Measurements from ENCODE around the gene MANEAL.
"Not testable (repeated sequence)": the region's sequence is repeated elsewhere in the genome, so short reads cannot be mapped to it uniquely, and the experiment has no call there.

The MANEAL gene

GRCh38 chr1:37764414-37764825 lies 29.2 kb upstream of the MANEAL start:
- H3K4me3 ChIP-seq (ENCODE audit: low read depth, low read length): no peak overlapping the region
- no peak for TF ChIP-seq CTCF (IDR thresholded peaks at IDR 0.05; ENCODE audit: low read depth, low read length, missing control alignments)
- no peak for DNase-seq (ENCODE audit: low read depth)

- H3K4me3 ChIP-seq (ENCODE audit: low read depth, low read length): no peak within 1 kb of the TSS
- no peak for DNase-seq (ENCODE audit: low read depth)
Observed at GRCh38 chr1:37764888-37765441, 28.7 kb upstream of the MANEAL start, which contains the start of gene EPHA10. TSS of gene EPHA10 (minus strand) at chr1:37765120. CDS start at chr1:37765066, 54 bp downstream.

GRCh38 chr1:37765916-37766664 lies 27.6 kb upstream of the MANEAL start:
- no peak for DNase-seq (ENCODE audit: low read depth)
- peak; percentile 18 for TF ChIP-seq CTCF (IDR thresholded peaks at IDR 0.05; ENCODE audit: low read depth, low read length, missing control alignments)
- H3K4me3 ChIP-seq (ENCODE audit: low read depth, low read length): no peak overlapping the region

More at GRCh38 chr1:37764888-37765441, 28.7 kb upstream of the MANEAL start, which contains the start of gene EPHA10:
- no peak for TF ChIP-seq CTCF (IDR thresholded peaks at IDR 0.05; ENCODE audit: low read depth, low read length, missing control alignments)

- no peak overlapping the region for H3K4me3 ChIP-seq (ENCODE audit: low read depth, low read length)
- TF ChIP-seq CTCF (IDR thresholded peaks at IDR 0.05; ENCODE audit: low read depth, low read length, missing control alignments): no peak
- DNase-seq (ENCODE audit: low read depth): no peak
Observed at GRCh38 chr1:37767488-37767887, 26.2 kb upstream of the MANEAL start.

- DNase-seq (ENCODE audit: low read depth); H3K4me3 ChIP-seq (ENCODE audit: low read depth, low read length): not testable (repeated sequence)
Observed at GRCh38 chr1:37771440-37771839, 22.2 kb upstream of the MANEAL start.

- no peak for DNase-seq (ENCODE audit: low read depth)
- TF ChIP-seq CTCF (IDR thresholded peaks at IDR 0.05; ENCODE audit: low read depth, low read length, missing control alignments): no peak
- no peak overlapping the region for H3K4me3 ChIP-seq (ENCODE audit: low read depth, low read length)
Observed at GRCh38 chr1:37776946-37777516, 16.6 kb upstream of the MANEAL start.

- DNase-seq (ENCODE audit: low read depth): no peak
- TF ChIP-seq CTCF (IDR thresholded peaks at IDR 0.05; ENCODE audit: low read depth, low read length, missing control alignments): peak; percentile 5
- H3K4me3 ChIP-seq (ENCODE audit: low read depth, low read length): no peak overlapping the region
Observed at GRCh38 chr1:37778654-37779053, 15.0 kb upstream of the MANEAL start.

All from GM12864 (cell line).